ACC112 (cell line): ENCODE results near the gene PRTN3.

ENCODE experiments used
- H2AFZ ChIP-seq: fragments of 200-600 bp; sonication (generic); one replicate; pipeline ENCODE4 v1.6.0; 2017; ENCODE audit warnings: antibody characterized with exemption, low read length; ENCODE audit not compliant: unreplicated experiment
- H3K27ac ChIP-seq: fragments of 200-600 bp; sonication (generic); 2 replicates; pipeline ENCODE4 v1.5.1; 2014; ENCODE audit warnings: low read depth, mild to moderate bottlenecking, antibody characterized with exemption, low read length, moderate library complexity
- H3K27me3 ChIP-seq: fragments of 200-600 bp; sonication (generic); 2 replicates; pipeline ENCODE4 v1.6.1; 2014; ENCODE audit warnings: mild to moderate bottlenecking, antibody characterized with exemption, low read length, moderate library complexity, mixed read lengths; ENCODE audit not compliant: insufficient read depth
- H3K36me3 ChIP-seq: fragments of 200-600 bp; sonication (generic); 2 replicates; pipeline ENCODE4 v1.6.1; 2016; ENCODE audit warnings: mild to moderate bottlenecking, antibody characterized with exemption, low read length, moderate library complexity, mixed read lengths; ENCODE audit not compliant: insufficient read depth
- H3K4me1 ChIP-seq: fragments of 200-600 bp; sonication (generic); one replicate; pipeline ENCODE4 v1.6.1; 2016; ENCODE audit warnings: low read length, mixed read lengths; ENCODE audit not compliant: insufficient read depth, unreplicated experiment, control insufficient read depth
- H3K4me3 ChIP-seq: fragments of 200-600 bp; sonication (generic); 2 replicates; pipeline ENCODE4 v1.5.1; 2014; ENCODE audit warnings: mild to moderate bottlenecking, low read depth, low read length
- H3K79me2 ChIP-seq: fragments of 200-600 bp; sonication (generic); one replicate; pipeline ENCODE4 v1.6.0; 2016; ENCODE audit warnings: low read length; ENCODE audit not compliant: control insufficient read depth, unreplicated experiment, insufficient read depth

PRTN3 gene

DNA sequence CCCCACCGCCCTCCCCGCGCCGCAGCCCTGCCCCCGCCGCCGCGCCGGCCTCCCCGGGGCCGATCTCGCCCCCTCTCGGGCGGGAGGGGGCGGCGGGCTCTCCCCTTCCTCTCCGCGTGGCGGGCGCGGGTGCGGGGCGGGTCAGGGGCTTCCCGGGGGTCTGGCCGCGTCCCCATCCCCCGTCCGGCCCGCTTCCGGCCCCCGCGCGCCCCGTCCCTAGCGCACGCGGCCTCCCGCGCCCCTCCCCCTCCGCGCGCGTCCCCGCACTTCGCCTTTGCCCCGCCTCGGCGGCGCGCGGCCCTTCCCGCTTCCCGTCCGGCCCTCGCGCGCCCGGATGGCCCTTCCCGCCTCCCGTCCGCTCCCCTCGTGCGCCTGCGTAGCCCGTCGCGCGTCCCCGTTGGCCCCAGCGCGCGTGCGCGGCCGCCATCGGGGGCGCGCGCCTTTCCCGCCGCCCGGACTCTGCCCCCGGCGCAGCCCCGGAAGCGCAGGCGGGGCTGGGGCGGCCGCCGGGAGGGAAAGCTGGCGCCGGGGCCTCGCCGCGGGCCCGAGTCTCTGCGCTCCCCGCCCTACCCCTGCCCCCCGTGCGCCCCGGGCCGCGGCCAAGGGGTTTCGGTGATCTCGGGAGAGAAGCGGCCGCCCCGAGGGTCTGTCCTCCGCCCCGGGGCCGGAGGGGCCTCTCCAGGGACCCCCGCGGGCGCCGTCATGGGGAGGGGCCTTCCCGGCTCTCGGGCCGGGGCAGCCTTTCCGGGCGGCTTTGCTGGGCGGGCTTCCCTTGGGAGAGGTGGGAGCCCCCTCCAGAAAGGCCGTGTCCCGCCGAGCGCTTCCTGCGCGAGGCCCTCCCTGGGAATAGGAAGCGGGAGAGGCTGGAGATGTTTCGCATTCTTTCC is 43.0 kb upstream of the PRTN3 start:
- Histone ChIP-seq H3K4me1 (peaks cover 36% of the 10 kb centered on the region), H3K4me3 (peak overlapping the region; percentile 95), H3K27me3 (no peaks in the 10 kb centered on the region), H2AFZ (no peak overlapping the region), H3K27ac (peak overlapping the region; percentile 95), H3K36me3 (peaks cover 7% of the 10 kb centered on the region; the same call in 1 of the 2 replicates), H3K79me2 (peaks cover 50% of the 10 kb centered on the region)

DNA sequence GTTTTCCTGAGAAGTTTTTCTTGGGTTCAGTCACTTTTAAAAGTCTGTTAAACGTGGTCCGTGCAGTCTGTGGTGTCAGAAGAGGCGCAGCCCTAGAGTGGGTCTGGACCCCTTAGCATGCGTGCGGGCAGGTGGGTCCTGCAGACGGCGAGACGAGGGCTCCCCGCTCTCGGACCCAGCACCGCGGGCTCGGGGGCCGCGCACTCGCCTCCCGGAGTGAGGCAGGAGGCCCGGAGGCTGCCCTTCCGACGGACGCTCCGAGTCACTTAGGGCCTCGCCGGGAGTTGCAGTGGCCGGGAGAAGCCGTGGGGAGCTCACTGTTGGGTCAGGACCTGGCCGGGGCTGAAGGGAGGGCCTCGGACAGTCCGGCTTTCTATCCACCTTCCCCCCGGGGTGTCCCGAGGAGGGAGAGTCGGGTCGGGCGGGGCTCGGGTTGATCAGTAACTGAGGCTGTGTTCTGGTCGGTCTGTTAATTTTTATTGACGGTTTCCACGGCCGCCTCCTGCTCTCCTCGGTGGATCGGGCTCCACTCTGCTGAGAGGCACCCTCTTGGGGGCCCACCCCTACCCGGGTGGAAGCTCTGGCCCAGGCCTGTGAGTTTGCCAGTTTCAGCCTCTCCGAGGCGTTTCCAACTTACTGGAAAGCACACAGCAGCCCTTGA is 42.3 kb upstream of the PRTN3 start:
- Histone ChIP-seq H3K4me3 (peak overlapping the region; percentile 95), H2AFZ (no peak overlapping the region), H3K4me1 (peaks cover 36% of the 10 kb centered on the region), H3K79me2 (peaks cover 58% of the 10 kb centered on the region), H3K36me3 (peaks cover 11% of the 10 kb centered on the region; the same call in 1 of the 2 replicates), H3K27me3 (no peaks in the 10 kb centered on the region), H3K27ac (peak overlapping the region; percentile 95)

DNA sequence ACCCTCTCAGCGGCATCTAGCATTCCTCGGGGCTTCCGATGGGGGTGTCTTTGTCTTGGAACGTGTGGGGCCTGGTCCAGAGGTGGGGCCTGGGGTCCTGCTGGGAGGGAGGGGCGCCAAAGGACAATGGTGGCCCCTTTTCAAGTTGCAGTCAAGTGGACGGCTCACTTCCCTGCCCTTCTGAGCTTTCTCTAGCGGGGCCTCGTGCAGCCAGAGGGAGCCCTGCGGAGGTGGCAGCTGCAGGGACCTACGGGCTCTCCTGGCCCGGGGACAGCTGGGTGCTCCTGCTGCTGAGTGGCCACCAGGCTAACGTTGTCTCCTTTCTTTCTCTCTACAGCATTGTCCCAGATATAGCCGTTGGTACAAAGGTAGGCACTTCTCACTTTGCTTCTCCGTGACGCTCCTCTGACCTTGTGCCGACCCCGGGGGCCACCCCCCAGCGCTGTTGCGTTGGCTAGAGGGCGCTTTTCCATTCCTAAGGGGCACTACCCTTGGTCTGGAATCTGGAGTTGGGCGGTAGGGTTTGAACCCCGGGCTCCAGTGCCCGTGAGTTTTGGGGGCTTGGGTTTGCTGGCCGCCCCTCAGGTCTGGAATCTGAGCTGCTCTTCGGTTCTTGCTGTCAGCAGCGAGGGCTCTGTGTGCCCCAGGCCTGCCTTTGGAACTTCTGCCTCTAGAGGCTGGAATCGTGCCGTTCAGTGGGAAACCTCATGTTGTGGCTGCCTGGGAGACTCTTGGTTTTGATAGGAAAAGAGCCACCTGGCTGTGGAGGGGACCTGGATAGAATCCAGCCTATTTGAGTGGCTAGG is 41.5 kb upstream of the PRTN3 start:
- peaks cover 16% of the 10 kb centered on the region; the same call in 1 of the 2 replicates for H3K36me3 ChIP-seq
- H3K27me3 ChIP-seq = no peaks in the 10 kb centered on the region
- H3K27ac ChIP-seq = no peak overlapping the region
- peaks cover 36% of the 10 kb centered on the region for H3K4me1 ChIP-seq
- H3K79me2 ChIP-seq = peaks cover 65% of the 10 kb centered on the region
- H2AFZ ChIP-seq = no peak overlapping the region
- peak overlapping the region; percentile 95 for H3K4me3 ChIP-seq

DNA sequence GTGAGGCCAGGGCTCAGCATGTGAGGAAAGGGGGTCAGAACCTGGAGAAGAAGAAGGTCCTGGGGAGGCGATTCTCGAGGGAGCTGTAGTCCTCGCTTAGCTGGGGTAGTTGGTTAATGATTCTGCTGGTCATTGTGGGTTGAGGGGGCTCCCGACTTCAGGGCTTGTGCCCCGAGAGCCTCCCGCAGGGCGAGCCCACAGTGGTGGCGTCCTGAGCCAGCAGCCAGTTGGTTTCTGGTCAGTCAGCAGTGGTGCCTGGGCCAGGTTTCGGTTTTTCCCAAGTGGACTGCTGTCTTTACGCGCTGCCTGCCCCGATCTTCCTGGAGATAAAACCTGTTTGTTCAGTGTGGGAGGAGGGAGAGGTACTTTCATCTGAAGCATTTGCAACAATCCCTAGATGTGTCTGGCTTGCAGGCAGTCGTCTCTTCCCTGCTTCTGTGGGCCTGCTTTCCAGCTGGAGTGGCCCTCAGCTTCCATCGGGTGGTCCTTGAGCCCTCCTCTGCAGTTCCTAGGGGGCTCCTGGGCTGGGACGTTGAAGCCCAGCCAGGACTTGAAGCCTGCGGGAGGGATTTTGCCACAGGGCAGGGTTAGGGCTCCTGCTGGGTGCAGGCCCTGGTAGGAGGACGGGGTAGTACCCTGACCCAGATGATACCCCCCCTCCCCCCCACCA is 40.3 kb upstream of the PRTN3 start:
- peak overlapping the region; percentile 95 for H3K4me3 ChIP-seq

GRCh38 chr19:801030-801860 is 39.6 kb upstream of the PRTN3 start:
- Histone ChIP-seq H3K36me3 (peaks cover 23% of the 10 kb centered on the region; the same call in 1 of the 2 replicates), H3K27ac (no peak overlapping the region; the same call in 1 of the 2 replicates), H3K4me1 (peaks cover 36% of the 10 kb centered on the region), H2AFZ (no peak overlapping the region), H3K27me3 (no peaks in the 10 kb centered on the region), H3K79me2 (peaks cover 84% of the 10 kb centered on the region), H3K4me3 (peak overlapping the region; percentile 95)

More for the DNA sequence above, 40.3 kb upstream of the PRTN3 start:
- peaks cover 36% of the 10 kb centered on the region for H3K4me1 ChIP-seq
- H3K27ac ChIP-seq = peak overlapping the region; percentile 12; the same call in 1 of the 2 replicates
- no peaks in the 10 kb centered on the region for H3K27me3 ChIP-seq
- peaks cover 23% of the 10 kb centered on the region; the same call in 1 of the 2 replicates for H3K36me3 ChIP-seq
- H3K79me2 ChIP-seq = peaks cover 77% of the 10 kb centered on the region
- no peak overlapping the region for H2AFZ ChIP-seq

GRCh38 chr19:801861-802497 is 38.8 kb upstream of the PRTN3 start:
- H3K36me3 ChIP-seq = peaks cover 23% of the 10 kb centered on the region; the same call in 1 of the 2 replicates
- peak overlapping the region; percentile 95 for H3K4me3 ChIP-seq
- no peak overlapping the region for H2AFZ ChIP-seq

GRCh38 chr19:802498-803098 is 38.2 kb upstream of the PRTN3 start:
- Histone ChIP-seq H3K4me1 (peaks cover 33% of the 10 kb centered on the region), H2AFZ (no peak overlapping the region), H3K27ac (no peak overlapping the region), H3K79me2 (peaks cover 97% of the 10 kb centered on the region), H3K4me3 (0 out of 2 replicates have a peak overlapping the region, but pooled peaks have one; percentile 95), H3K36me3 (peaks cover 28% of the 10 kb centered on the region; the same call in 1 of the 2 replicates), H3K27me3 (no peaks in the 10 kb centered on the region)

More at GRCh38 chr19:801861-802497, 38.8 kb upstream of the PRTN3 start:
- peaks cover 91% of the 10 kb centered on the region for H3K79me2 ChIP-seq
- H3K27ac ChIP-seq = no peak overlapping the region; the same call in 1 of the 2 replicates
- H3K4me1 ChIP-seq = peaks cover 33% of the 10 kb centered on the region
- no peaks in the 10 kb centered on the region for H3K27me3 ChIP-seq

GRCh38 chr19:803099-803561 is 37.7 kb upstream of the PRTN3 start:
- H2AFZ ChIP-seq = no peak overlapping the region
- no peak overlapping the region for H3K27ac ChIP-seq

More at GRCh38 chr19:803099-803561, 37.7 kb upstream of the PRTN3 start:
- H3K79me2 ChIP-seq = peaks cover 98% of the 10 kb centered on the region
- H3K4me3 ChIP-seq = no peak overlapping the region
- H3K4me1 ChIP-seq = peaks cover 33% of the 10 kb centered on the region
- no peaks in the 10 kb centered on the region for H3K27me3 ChIP-seq
- H3K36me3 ChIP-seq = peaks cover 33% of the 10 kb centered on the region
